K562 (cell line): ENCODE data around the gene ATXN7L2. TPM values are rescaled to one million over a fixed set of nuclear protein-coding genes. Genes with fewer than 3 reads are reported as not detected.
A peak's percentile ranks its signal among the peaks of the same experiment; 100 is the strongest.

Source experiments
- AFF4 ChIP-seq: sonication (generic); formaldehyde crosslinking; IDR thresholded peaks from 2 replicates; pipeline ENCODE4 v1.8.0; 2023; ENCODE audit warnings: mild to moderate bottlenecking, missing genetic modification reagents
- EGR1 ChIP-seq: fragments of 450-650 bp; conservative IDR thresholded peaks from 2 replicates; pipeline ENCODE4 v1.6.1; 2017; ENCODE audit warnings: mild to moderate bottlenecking
- ELF1 ChIP-seq: fragments of 200-800 bp; sonication (Bioruptor generic); IDR thresholded peaks from 2 replicates; pipeline ENCODE4 v1.6.1; 2016; ENCODE audit warnings: missing genetic modification characterization, missing compliant biosample characterization
- KLF10 ChIP-seq: fragments of 250-450 bp; sonication (Bioruptor Pico); IDR thresholded peaks from 2 replicates; pipeline ENCODE4 v1.6.1; 2021; ENCODE audit warnings: matching md5 sums
- L3MBTL2 ChIP-seq: fragments of 450-650 bp; IDR thresholded peaks from 2 replicates; pipeline ENCODE4 v1.6.1; 2016; ENCODE audit warnings: mild to moderate bottlenecking, moderate library complexity
- MCM7 ChIP-seq, 2 experiments: fragments of 450-650 bp; IDR thresholded peaks; 2 replicates each; pipeline ENCODE4 v1.6.1; 2016 to 2018
- RHOXF2B ChIP-seq: fragments of 250-450 bp; sonication (Bioruptor Pico); conservative IDR thresholded peaks from 2 replicates; pipeline ENCODE4 v1.5.1; 2021
- XRCC3 ChIP-seq: fragments of 450-650 bp; IDR thresholded peaks from 2 replicates; pipeline ENCODE4 v1.6.1; 2017; ENCODE audit warnings: mild to moderate bottlenecking, moderate library complexity
- ZNF197 ChIP-seq: fragments of 200-800 bp; sonication (Bioruptor generic); IDR thresholded peaks from 2 replicates; pipeline ENCODE4 v1.6.1; 2016; ENCODE audit warnings: low read depth, missing genetic modification characterization, missing compliant biosample characterization
- polyA plus RNA-seq, 8 experiments: library from polyadenylated mRNA; depleted of rRNA in 4 of 8; stranded (reverse) in 5 of 8; unstranded in 3 of 8; fragments of >200 nt; fragmentation: Nextera tagmentation in 2 of 8; fragmentation: Illumina TruSeq in 1 of 8; extraction: Ambion mirVana in 2 of 8; extraction: Trizol in 1 of 8; gene quantifications; 2 replicates each; pipeline versions ENCODE4 v1.2.1 to v1.2.3, GENCODE V29; 2011 to 2014; ENCODE audit warnings: inconsistent platforms in 1 of 8, missing spikeins in 1 of 8
- total RNA-seq, 7 experiments: library from RNA; depleted of rRNA in 6 of 7; stranded (reverse); fragments of >200 nt in 6 of 7; fragmentation: Illumina TruSeq in 2 of 7; extraction: Trizol in 2 of 7; gene quantifications; 2 replicates each; pipeline versions ENCODE4 v1.2.1 to v1.2.3, GENCODE V29; 2011 to 2021; ENCODE audit warnings: low replicate concordance in 1 of 7
- TF ChIP-seq, protein P1 (sequence below): fragments of 250-450 bp; sonication (Bioruptor Pico); IDR thresholded peaks from 2 replicates; pipeline ENCODE4 v1.5.0; 2021; ENCODE audit warnings: mild to moderate bottlenecking, borderline replicate concordance
- TF ChIP-seq, protein P2 (sequence below): fragments of 450-650 bp; conservative IDR thresholded peaks from 2 replicates; pipeline ENCODE4 v1.6.1; 2016; ENCODE audit warnings: missing genetic modification characterization, low read depth, mild to moderate bottlenecking, missing compliant biosample characterization, moderate library complexity
- TF ChIP-seq, protein P3 (sequence below): fragments of 450-650 bp; IDR thresholded peaks from 2 replicates; pipeline ENCODE4 v1.6.1; 2018; ENCODE audit not compliant: partially characterized antibody
- TF ChIP-seq, protein P4 (sequence below): sonication (generic); formaldehyde crosslinking; IDR thresholded peaks from 2 replicates; pipeline ENCODE4 v1.8.0; 2022; ENCODE audit warnings: missing genetic modification reagents, mild to moderate bottlenecking, moderate library complexity, borderline replicate concordance

Gene ATXN7L2
- total and polyA plus RNA-seq, 9 of the 15 experiments (the other 6 are each of a cell fraction or from before 2014, with no cell fraction given): 0.21 to 10.4 (median 5.8) TPM

GRCh38 chr1:109483672-109484518 is at the start of gene ATXN7L2 (continued):
- TF ChIP-seq, protein P1, sequence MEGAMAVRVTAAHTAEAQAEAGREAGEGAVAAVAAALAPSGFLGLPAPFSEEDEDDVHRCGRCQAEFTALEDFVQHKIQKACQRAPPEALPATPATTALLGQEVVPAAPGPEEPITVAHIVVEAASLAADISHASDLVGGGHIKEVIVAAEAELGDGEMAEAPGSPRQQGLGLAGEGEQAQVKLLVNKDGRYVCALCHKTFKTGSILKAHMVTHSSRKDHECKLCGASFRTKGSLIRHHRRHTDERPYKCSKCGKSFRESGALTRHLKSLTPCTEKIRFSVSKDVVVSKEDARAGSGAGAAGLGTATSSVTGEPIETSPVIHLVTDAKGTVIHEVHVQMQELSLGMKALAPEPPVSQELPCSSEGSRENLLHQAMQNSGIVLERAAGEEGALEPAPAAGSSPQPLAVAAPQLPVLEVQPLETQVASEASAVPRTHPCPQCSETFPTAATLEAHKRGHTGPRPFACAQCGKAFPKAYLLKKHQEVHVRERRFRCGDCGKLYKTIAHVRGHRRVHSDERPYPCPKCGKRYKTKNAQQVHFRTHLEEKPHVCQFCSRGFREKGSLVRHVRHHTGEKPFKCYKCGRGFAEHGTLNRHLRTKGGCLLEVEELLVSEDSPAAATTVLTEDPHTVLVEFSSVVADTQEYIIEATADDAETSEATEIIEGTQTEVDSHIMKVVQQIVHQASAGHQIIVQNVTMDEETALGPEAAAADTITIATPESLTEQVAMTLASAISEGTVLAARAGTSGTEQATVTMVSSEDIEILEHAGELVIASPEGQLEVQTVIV: no peak
- TF ChIP-seq AFF4 (CRISPR knock-in tag) (no peak), RHOXF2B (CRISPR knock-in tag) (no peak), ZNF197 (CRISPR knock-in tag) (peak; percentile 90), L3MBTL2 (peak; percentile 75), EGR1 (peak; percentile 63), MCM7 (IDR thresholded peaks at IDR 0.05) (no peak), ELF1 (tag) (peak; percentile 68), XRCC3 (no peak), KLF10 (CRISPR knock-in tag) (no peak)
- TF ChIP-seq, protein P2, sequence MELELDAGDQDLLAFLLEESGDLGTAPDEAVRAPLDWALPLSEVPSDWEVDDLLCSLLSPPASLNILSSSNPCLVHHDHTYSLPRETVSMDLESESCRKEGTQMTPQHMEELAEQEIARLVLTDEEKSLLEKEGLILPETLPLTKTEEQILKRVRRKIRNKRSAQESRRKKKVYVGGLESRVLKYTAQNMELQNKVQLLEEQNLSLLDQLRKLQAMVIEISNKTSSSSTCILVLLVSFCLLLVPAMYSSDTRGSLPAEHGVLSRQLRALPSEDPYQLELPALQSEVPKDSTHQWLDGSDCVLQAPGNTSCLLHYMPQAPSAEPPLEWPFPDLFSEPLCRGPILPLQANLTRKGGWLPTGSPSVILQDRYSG (tag): no peak
- TF ChIP-seq, protein P3, sequence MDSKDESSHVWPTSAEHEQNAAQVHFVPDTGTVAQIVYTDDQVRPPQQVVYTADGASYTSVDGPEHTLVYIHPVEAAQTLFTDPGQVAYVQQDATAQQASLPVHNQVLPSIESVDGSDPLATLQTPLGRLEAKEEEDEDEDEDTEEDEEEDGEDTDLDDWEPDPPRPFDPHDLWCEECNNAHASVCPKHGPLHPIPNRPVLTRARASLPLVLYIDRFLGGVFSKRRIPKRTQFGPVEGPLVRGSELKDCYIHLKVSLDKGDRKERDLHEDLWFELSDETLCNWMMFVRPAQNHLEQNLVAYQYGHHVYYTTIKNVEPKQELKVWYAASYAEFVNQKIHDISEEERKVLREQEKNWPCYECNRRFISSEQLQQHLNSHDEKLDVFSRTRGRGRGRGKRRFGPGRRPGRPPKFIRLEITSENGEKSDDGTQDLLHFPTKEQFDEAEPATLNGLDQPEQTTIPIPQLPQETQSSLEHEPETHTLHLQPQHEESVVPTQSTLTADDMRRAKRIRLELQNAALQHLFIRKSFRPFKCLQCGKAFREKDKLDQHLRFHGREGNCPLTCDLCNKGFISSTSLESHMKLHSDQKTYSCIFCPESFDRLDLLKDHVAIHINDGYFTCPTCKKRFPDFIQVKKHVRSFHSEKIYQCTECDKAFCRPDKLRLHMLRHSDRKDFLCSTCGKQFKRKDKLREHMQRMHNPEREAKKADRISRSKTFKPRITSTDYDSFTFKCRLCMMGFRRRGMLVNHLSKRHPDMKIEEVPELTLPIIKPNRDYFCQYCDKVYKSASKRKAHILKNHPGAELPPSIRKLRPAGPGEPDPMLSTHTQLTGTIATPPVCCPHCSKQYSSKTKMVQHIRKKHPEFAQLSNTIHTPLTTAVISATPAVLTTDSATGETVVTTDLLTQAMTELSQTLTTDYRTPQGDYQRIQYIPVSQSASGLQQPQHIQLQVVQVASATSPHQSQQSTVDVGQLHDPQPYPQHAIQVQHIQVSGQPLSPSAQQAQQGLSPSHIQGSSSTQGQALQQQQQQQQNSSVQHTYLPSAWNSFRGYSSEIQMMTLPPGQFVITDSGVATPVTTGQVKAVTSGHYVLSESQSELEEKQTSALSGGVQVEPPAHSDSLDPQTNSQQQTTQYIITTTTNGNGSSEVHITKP: peak; percentile 88
- TF ChIP-seq, protein P4, sequence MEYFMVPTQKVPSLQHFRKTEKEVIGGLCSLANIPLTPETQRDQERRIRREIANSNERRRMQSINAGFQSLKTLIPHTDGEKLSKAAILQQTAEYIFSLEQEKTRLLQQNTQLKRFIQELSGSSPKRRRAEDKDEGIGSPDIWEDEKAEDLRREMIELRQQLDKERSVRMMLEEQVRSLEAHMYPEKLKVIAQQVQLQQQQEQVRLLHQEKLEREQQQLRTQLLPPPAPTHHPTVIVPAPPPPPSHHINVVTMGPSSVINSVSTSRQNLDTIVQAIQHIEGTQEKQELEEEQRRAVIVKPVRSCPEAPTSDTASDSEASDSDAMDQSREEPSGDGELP: peak; percentile 70
